NCI-H187 (cell line): Measurements from ENCODE around the gene POP4.
"Not testable (repeated sequence)": the region's sequence is repeated elsewhere in the genome, so short reads cannot be mapped to it uniquely, and the experiment has no call there.

Experiments used
- DNase-seq, 2 experiments: peaks; one replicate each; lab custom pipeline; 2025; lab: John Stamatoyannopoulos, UW

Gene POP4, protein sequence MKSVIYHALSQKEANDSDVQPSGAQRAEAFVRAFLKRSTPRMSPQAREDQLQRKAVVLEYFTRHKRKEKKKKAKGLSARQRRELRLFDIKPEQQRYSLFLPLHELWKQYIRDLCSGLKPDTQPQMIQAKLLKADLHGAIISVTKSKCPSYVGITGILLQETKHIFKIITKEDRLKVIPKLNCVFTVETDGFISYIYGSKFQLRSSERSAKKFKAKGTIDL

DNA sequence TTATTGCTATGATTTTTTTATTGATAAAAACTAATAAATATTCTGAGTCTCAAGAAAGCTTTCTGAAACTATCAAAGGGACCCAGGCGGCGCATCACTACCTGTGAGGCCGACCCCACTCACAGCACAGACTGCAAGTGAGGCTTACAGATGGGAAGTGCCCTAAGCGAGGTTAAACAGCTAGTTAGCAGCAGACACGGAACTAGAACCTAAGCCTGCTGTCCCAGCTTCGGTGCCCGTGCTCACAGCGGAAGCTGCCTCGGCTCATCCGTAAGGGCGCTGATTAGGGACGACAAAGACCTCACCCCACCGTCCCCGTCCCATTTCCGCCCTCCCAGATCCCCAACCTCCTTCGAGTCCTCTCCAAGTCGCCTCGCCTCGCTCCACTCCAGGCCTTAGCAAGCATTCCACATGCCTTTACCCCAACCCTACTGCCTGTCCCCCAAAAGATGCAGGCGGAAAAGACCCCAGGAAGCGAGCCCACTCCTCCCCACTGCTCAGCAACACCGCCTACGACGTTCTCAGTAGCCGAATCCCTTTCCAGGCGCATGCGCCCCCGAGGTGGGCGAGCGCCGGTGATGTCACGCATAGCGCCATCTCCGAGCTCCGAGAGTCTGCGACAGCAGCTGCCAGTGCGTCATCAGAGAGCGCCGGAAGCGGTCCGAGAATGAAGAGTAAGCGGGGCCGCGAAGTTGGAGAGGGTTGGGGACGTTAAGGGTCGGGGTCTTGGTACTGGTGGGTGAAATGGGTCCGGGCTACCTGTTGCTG lies at the start of gene POP4:
TSS of gene POP4 (plus strand) at position 631 of the 767 bp plus-strand sequence. CDS start at position 667, 36 bp downstream.
- DNase-seq: peak; percentile 95 to 96

DNA sequence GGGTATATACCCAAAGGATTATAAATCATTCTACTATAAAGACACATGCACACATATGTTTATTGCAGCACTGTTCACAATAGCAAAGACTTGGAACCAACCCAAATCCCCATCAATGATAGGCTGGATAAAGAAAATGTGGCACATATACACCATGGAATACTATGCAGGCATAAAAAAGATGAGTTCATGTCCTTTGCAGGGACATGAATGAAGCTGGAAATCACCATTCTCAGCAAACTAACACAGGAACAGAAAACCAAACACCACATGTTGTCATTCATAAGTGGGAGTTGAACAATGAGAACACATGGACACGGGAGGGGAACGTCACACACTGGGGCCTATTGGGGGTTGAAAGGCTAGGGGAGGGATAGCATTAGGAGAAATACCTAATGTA lies 47.0 kb upstream of the POP4 start:
- not testable (repeated sequence) for DNase-seq

DNA sequence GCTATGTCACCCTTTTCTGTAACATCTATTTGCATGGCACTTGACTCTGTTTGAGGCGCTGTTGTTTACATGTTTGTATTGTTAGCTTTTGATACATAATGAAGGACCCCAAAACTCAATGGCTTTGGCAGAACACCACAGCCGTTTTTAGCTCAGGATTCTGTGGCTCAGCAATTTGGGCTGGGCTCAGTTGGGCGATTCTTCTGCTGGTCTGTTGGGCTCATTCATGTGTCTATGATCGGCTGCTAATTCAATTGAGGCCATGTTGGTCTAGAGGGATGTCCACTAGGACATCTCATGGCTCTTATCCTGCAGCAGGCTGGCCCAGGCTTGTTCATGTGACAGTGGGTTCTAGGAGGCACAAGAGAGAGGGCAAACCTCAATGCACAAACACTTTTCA lies 46.3 kb upstream of the POP4 start:
- DNase-seq: no peak

DNA sequence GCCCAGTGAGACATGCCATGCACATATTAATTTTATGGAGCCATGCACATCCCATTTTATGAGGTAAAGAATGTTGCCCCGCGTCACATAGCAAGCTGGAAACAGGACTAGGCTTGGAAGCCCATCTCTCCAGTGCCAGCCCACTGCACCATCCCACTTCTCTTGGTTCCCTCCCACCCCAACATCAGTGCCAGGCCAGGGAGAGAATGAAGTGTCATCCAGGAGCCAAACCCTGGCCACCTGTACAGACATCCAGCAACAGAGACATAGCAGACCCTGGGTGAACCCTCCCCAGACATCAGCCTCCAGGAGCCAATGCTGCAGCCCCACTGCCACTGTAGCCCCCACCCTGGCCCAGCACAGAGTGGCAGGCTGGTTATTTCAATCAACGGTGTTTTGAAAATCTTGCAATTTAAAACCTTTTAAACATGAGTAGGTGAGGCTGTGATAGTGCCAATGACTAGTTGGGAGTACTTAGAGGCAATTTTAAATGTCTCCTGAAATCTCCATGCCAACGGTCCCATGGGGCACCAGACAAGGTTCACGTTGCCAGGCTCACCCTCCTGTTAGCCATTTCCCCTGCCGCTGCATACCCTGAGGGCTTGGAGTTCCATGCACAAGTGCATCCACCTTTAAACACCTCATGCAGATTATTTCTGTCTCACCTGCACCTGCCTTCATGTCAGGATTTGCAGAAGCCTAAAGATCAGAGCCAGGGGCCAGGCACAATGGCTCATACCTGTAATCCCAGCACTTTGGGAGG lies 45.6 kb upstream of the POP4 start:
- DNase-seq: peak; percentile 23 to 39

DNA sequence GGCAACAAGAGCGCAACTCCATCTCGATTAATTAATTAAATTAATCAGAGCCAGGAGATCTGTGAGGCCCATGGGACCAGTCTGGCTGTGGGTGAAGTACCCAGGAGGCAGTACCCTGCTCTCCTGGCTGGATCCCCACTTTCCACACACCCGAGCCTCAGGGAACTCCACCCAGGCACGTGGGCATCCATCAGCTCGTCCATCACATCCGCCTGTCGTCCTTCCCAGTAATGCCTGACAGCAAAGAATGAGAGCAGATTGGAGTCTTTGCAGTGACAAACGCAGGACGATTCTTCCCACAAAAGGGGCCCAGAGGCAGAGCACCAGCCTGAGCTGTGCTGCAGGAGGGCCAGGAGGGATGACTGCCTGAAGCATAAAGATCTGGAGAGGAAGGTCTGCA lies 44.5 kb upstream of the POP4 start:
- DNase-seq: no peak

DNA sequence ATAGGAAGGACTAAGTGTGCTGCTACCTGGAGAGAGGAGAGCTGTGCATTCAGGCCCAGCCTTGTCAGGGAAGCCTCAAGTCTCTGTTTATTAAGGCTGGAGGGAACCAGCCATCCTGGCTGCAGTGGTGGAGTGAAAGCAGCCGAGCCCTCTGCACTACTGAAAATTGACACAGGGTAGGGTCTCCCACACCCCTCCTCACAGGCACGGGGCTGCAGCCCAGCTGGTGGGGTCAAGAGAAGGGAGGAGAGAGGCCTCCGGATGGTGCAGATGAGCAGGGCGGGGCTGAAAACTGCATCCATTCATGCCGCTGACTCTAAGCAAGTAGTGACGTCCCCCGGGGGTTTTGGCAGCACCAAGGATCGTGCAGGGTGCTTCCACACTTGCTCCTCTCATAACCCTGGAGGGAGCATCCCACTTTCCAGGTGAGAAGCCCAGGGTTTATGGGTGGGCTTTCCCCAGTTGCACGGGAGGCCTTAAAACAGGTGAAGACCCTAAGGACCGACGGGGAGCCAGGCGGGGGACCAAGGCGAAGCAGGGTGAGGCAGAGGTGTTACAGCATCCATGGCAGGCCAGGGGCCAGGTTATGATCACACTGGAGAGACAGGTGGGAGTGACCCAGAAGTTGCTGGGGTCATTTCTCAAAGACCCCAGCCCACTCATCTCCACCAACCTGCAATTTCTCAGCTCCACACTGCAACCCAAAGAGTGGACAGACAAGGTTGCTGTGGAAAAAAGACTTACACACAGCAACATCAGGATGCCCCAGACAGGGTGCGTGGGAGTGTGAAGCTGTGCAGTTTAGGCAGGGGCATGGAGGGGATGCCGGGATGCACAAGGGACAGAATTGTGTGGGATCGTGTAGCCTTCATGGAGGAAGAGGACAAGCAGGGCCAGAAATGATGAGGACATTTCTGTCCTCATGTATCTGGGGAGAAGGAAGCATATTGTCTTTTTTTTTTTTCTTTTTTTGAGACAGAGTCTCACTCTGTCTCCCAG lies 43.5 kb upstream of the POP4 start:
- DNase-seq: no peak

DNA sequence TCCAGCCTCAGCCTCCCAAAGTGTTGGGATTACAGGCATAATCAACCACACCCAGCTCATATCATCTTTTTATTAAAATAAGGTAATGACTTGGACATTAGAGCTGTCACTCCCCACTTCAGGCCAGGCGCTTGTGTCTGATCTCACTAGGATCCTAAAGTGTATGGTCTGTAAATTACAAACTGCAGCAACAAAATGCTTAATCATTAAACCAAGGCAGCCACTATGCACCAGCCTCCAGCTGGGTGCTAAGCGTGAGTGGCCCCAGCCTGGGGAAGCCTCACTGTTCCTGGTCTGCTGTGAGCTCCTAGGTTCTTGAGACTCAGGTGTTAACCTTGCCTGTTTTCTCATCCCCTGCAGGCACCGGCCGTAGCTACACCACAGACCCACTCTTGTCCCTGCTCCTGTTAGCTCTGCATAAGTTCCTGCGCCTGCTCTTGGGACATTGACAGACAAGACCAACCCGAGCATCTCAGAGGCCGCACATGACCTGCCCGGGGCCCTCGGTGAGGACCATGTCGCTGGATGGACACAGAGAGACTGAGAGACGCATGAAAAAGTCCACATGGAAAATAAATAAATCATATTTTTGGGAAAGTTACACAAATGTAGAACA lies 42.5 kb upstream of the POP4 start:
- DNase-seq: no peak

DNA sequence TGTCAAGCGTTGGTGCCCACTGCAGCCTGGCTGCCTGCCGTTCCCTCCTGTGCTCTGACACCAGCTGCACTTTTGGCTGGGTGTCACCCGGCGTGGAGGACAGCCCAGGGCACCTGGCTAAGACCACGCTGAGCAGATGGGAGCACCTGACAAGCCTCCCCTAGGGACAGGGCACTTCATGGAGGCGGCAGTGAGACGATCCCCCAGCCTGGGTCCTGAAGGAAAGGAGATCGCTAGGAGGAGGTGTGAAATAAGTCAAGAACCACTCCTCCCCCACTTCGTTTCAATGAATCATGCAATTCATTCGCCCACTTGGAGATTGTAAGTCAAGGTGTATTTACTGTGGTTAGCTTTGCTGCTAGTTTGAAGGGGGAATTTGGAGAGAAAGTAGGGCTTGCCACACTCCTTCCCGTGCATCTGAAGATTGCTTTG lies 41.5 kb upstream of the POP4 start:
- DNase-seq: peak; percentile 59 to 84

DNA sequence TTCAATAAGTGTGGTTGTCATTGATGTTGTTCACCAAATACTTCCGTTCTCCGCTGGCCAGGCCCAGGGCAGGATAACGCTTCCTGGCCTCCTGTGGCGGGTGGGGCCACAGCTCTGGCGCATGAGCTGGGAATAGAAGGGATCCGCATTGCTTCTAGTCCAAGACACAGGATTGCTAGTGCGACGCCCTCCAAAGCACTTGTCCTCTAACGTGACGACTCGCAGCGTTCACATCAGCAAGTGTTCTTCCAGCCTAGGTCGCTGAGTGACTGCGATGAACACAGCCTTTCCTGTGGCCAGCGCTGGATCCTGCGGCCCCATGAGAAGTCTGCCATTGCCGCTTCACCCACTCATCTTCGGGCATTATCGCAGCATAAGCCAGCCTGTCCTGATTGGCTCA lies 40.9 kb upstream of the POP4 start:
- no peak for DNase-seq

DNA sequence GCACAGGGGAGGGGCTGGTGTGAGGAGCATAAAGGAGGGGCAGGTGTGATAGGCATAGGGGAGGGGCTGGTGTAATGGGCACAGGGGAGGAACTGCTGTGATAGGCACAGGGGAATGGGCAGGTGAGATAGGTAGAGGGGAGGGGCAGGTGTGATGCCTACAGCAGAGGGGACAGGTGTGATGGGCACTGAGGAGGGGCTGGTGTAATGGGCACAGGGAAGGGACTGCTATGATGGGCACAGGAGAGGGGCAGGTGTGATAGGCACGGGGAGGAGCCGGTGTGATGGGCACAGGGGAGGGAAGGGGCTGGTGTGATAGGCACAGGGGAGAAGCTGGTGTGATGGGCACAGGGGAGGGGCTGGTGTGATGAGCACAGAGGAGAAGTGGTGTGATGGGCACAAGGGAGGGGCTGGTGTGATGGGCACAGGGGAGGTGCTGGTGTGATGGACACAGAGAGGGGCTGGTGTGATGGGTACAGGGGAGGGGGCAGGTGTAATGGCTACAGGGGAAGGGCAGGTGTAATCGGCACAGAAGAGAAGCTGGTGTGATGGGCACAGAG lies 39.5 kb upstream of the POP4 start:
- DNase-seq: no peak

DNA sequence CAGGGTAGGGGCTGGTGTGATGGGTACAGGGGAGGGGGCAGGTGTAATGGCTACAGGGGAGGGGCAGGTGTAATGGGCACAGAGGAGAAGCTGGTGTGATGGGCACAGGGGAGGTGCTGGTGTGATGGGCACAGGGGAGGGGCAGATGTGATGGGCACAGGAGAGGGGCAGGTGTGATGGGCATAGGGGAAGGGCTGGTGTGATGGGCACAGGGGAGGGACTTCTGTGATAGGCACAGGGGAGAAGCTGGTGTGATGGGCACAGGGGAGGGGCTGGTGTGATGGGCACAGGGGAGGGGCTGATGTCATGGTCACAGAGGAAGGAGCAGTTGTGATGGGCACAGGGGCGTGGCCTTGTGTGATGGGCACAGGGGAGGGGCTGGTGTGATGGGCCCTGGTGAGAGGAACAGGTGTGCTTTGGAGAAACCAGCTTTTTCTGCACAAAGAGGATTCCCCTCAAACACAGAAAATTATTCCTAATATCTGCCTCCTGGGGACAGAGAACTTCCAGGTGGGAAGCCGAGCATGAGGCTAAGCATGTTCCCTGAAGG lies 38.6 kb upstream of the POP4 start:
- no peak for DNase-seq

DNA sequence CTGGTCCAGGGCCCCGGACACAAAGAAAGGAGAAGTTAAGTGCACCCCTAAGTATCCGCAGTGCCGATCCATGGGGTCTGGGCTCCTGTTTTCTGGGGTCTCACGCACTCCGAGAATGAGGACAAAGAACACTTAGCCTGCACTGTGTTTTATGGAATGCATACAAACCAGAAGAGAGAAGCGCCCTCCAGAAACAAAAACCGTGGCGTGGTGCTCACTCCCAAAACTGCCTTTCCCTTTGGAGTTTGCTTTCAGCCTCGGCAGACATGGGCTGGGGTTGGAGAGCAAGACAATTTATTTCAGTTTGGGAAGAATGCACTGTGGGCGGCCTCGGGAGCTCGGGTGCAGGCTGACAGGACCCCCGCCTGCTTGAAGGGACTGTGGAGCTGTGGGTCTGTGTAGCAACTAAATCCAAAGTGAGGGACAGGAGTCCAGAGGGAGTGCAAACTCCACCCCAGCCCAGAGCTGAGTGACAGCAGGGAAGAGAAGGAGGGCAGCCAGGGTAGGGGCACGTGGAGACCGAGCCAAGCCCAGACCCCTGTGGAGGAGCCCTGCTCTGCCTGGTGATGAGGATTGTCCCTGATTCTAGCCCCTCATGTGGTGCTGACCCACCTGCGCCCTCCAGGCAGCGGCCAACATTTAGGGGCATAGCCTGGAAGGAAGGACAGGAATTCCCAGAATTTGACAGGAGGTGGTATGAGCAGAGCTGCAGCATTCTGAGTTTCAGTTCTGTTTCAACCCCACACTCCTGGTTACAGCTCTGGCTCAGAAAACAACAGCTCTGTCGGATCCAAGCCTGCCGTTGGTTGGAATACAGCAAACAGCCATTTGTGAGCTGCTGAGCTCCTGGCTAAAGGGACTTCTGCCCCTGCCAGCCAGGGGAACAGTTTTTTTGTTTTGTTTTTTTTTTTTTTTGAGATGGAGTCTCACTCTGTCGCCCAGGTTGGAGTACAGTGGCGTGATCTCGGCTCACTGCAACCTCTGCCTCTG lies 37.8 kb upstream of the POP4 start:
- no peak for DNase-seq

DNA sequence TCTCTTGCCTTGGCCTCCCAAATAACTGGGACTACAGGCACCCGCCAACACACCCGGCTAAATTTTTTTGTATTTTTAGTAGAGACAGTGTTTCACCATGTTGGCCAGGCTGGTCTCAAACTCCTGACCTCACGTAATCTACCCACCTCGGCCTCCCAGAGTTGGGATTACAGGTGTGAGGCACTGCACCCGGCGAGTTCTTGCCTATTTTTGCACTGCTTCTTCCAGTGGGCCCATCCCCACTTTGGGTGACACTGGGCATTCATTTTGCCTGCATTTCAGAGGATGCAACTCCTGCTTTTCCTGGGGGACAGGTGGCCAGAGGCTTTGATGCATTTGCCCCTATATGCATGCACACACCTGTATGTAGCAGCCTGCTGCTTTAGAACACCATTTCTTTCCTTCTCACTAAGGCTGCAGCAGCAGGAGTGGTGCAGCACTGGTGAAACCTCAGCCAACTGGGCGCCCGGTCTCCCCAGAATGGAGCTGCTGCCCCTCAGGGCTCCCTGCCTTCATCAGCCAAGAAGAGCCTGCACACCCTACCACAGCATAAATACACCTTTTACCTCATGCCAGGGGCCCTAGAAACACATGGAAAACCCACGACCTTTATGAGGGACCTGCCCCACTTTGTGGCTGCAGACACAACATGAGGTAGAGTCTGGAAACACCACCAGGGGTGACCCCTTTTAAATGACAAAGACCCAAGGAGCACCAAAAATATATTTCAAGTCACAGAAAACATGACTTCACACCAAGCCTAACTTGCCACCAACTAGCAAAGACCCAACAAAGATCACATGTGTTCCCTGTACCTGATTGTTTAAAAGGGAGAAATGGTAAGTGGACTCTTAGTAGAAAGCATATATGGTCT lies 36.8 kb upstream of the POP4 start:
- DNase-seq: no peak

DNA sequence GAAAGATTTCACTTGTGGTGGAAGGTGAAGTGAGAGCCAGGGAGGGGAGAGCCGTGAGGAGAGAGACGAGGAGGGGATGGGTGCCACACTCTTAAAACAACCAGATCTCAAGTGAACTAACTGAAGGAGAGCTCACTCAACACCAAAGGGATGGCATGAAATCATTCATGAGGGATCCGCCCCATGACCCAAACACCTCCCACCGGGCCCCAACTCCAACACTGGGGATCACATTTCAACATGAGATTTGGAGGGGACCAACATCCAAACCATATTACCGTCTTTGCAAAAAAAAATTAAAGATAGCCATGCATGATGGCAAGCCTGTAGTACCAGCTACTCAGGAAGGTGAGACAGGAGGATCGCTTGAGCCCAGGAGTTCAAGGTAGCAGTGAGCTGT lies 34.9 kb upstream of the POP4 start:
- no peak for DNase-seq

DNA sequence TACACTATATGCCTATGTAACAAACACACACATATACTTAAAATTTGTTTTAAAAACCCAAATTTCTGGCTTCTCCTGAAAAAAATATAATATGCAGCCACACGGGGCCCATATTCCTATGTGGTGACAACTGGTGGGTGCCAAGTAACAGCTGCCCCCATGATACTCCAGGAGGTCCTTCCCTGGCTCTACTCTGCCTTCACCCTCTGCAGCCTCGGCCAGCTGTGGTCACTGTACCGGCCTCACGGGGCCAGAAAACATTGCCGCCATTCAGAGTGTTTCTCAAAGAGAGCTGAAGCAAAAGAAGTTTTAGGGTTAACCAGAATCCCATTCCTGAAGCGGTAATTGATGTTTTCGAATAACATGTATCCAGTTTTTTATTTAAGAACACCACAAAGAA lies 32.6 kb upstream of the POP4 start:
- no peak for DNase-seq

DNA sequence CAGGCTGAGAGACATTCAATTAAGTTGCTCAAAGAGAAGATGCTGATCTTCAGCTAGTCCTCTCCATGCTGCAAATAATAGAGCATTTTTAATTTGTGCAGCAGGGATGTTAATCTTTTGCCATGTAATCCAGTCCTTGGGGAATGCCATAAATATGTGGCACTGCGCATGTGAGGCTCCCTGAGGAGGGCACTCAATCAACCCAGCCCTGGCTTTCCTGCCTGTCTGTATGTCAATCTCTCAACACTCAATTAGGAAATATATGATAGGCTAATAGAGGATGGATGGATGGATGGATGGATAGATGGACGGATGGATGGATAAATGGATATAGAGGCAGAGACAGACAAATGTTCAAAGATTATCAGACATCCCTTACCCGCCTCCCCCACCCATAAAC lies 31.6 kb upstream of the POP4 start:
- no peak for DNase-seq

DNA sequence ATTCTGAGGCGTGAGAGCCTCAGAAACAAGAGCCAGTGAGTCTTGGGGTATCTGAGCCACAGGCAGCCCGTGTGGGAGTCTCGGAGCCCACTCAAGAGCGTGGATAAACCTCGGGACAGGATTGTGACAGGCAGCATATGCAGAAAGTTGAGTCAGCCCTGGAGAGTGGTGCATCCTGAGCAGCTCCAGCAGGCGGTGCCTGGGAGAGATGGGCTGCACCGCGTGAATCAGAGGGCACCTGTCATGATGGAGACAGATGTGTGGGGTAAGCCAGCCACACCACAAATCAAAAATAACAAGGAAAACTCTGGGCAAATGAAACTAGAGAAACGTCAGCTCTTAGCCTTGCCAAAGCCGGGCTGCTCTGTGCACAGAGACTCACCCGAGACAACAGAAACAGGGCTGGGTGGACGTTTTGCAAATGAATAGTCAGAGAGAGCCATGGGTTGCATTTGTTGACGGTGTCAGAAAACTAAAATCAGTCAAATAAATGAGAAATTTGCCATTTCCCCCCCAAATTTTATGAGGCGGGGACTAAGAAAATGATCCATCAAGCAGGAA lies 30.0 kb upstream of the POP4 start:
- no peak for DNase-seq
